Measurements from ENCODE around the gene RPL36A. TPM values are rescaled to one million over a fixed set of nuclear protein-coding genes. Genes with fewer than 3 reads are reported as not detected.

The RPL36A gene
- total RNA-seq, 1 experiment from 2014 or later, result 239 TPM

GRCh38 chrX:101349193-101349562, 41.6 kb upstream of the RPL36A start:
- Mint-ChIP-seq H3K4me1 (ENCODE audit: low read depth, unreplicated experiment) (peaks cover 10% of the 10 kb centered on the region), H3K27ac (ENCODE audit: unreplicated experiment) (peak overlapping the region; percentile 79), H3K27me3 (ENCODE audit: unreplicated experiment) (no peaks in the 10 kb centered on the region), H3K4me3 (ENCODE audit: low read depth, unreplicated experiment) (peak overlapping the region; percentile 87), H3K9me3 (ENCODE audit: low read depth, unreplicated experiment) (no peaks in the 10 kb centered on the region), H3K36me3 (ENCODE audit: insufficient read depth, unreplicated experiment) (peaks cover 26% of the 10 kb centered on the region)
- CTCF ChIA-PET, result interaction anchor here (2.0 kb wide), 1 partner anchor 41 kb away, joined by 5 read pairs; no protein-coding TSS in a partner anchor
- intact Hi-C loops (cut with micrococcal nuclease; ENCODE audit: unreplicated experiment), result no loop called here
- DNase-seq, result no peak
- no TSS peak for BruUV-seq (replicated peaks)
- TF ChIP-seq CTCF (IDR thresholded peaks at IDR 0.05; ENCODE audit: unreplicated experiment), result no peak

- no peaks in the 10 kb centered on the region for H3K4me1 Mint-ChIP-seq (ENCODE audit: low read depth, unreplicated experiment)
- no peak overlapping the region for H3K4me3 Mint-ChIP-seq (ENCODE audit: low read depth, unreplicated experiment)
- no peaks in the 10 kb centered on the region for H3K27me3 Mint-ChIP-seq (ENCODE audit: unreplicated experiment)
- intact Hi-C loops (cut with micrococcal nuclease; ENCODE audit: unreplicated experiment), result no loop called here
- H3K27ac Mint-ChIP-seq (ENCODE audit: unreplicated experiment), result no peak overlapping the region
- no peaks in the 10 kb centered on the region for H3K9me3 Mint-ChIP-seq (ENCODE audit: low read depth, unreplicated experiment)
- H3K36me3 Mint-ChIP-seq (ENCODE audit: insufficient read depth, unreplicated experiment), result no peaks in the 10 kb centered on the region
- no TSS peak for BruUV-seq (replicated peaks)
- CTCF ChIA-PET, result interaction anchor here (0.7 kb wide), 1 partner anchor 33 kb away, joined by 3 read pairs; the partner anchor contains the start of gene RPL36A
- DNase-seq, result no peak
- TF ChIP-seq CTCF (IDR thresholded peaks at IDR 0.05; ENCODE audit: unreplicated experiment), result no peak
Measured at GRCh38 chrX:101357166-101357795, 33.5 kb upstream of the RPL36A start.

- TF ChIP-seq CTCF (IDR thresholded peaks at IDR 0.05; ENCODE audit: unreplicated experiment), result no peak
- H3K4me1 Mint-ChIP-seq (ENCODE audit: low read depth, unreplicated experiment), result no peaks in the 10 kb centered on the region
- no peak overlapping the region for H3K27ac Mint-ChIP-seq (ENCODE audit: unreplicated experiment)
- no peak overlapping the region for H3K4me3 Mint-ChIP-seq (ENCODE audit: low read depth, unreplicated experiment)
- DNase-seq, result no peak
- H3K9me3 Mint-ChIP-seq (ENCODE audit: low read depth, unreplicated experiment), result no peaks in the 10 kb centered on the region
- H3K36me3 Mint-ChIP-seq (ENCODE audit: insufficient read depth, unreplicated experiment), result no peaks in the 10 kb centered on the region
- intact Hi-C loops (cut with micrococcal nuclease; ENCODE audit: unreplicated experiment), result no loop called here
- no TSS peak for BruUV-seq (replicated peaks)
- CTCF ChIA-PET, result no interaction called here
- no peaks in the 10 kb centered on the region for H3K27me3 Mint-ChIP-seq (ENCODE audit: unreplicated experiment)
Measured at GRCh38 chrX:101359966-101360365, 30.8 kb upstream of the RPL36A start.

- Mint-ChIP-seq H3K4me1 (ENCODE audit: low read depth, unreplicated experiment) (no peaks in the 10 kb centered on the region), H3K27me3 (ENCODE audit: unreplicated experiment) (no peaks in the 10 kb centered on the region), H3K27ac (ENCODE audit: unreplicated experiment) (no peak overlapping the region), H3K4me3 (ENCODE audit: low read depth, unreplicated experiment) (no peak overlapping the region), H3K9me3 (ENCODE audit: low read depth, unreplicated experiment) (no peaks in the 10 kb centered on the region), H3K36me3 (ENCODE audit: insufficient read depth, unreplicated experiment) (no peaks in the 10 kb centered on the region)
- TF ChIP-seq CTCF (IDR thresholded peaks at IDR 0.05; ENCODE audit: unreplicated experiment), result no peak
- intact Hi-C loops (cut with micrococcal nuclease; ENCODE audit: unreplicated experiment), result no loop called here
- CTCF ChIA-PET, result no interaction called here
- BruUV-seq (replicated peaks), result no TSS peak
- DNase-seq, result no peak
Measured at GRCh38 chrX:101360390-101360789, 30.4 kb upstream of the RPL36A start.

Data from Calu3 (cell line).